SK-N-SH (cell line): Measurements from ENCODE around the gene TTF2. TPM values are rescaled to one million over a fixed set of nuclear protein-coding genes. Genes with fewer than 3 reads are reported as not detected.
A peak's percentile ranks its signal among the peaks of the same experiment; 100 is the strongest.

Experiments used
- CTCF ChIA-PET: fragments of 300-600, 350-600 bp; formaldehyde crosslinking; extraction: SDS; loops from one replicate; lab custom pipeline; 2021; lab: Yijun Ruan, JAX
- POLR2A ChIA-PET: fragments of 350-600 bp; sonication (Branson Sonifier 250); formaldehyde crosslinking; extraction: SDS; loops from one replicate; lab custom pipeline; 2020; ENCODE audit warnings: antibody characterized with exemption, inconsistent platforms; lab: Yijun Ruan, JAX
- DNase-seq: peaks from one replicate; pipeline ENCODE4 v3.0.0; 2012
- H2AFZ ChIP-seq: fragments of 200-600 bp; sonication (generic); 2 replicates; pipeline ENCODE4 v1.8.1; 2016; ENCODE audit warnings: antibody characterized with exemption, mild to moderate bottlenecking, low read depth
- H3F3A ChIP-seq: fragments of 200-600 bp; sonication (generic); replicated peaks from 2 replicates; pipeline ENCODE3; 2016; ENCODE audit warnings: antibody characterized with exemption, mild to moderate bottlenecking; ENCODE audit not compliant: insufficient read depth
- H3K27ac ChIP-seq, 2 experiments: fragments of 200-500 bp in 1 of 2; fragments of 200-600 bp in 1 of 2; sonication (Bioruptor generic) in 1 of 2; sonication (generic), shearing (Covaris generic) in 1 of 2; 2 replicates each; pipeline versions ENCODE4 v1.5.1 to v1.6.1; 2014 to 2016; ENCODE audit warnings: low read depth in 2 of 2, inconsistent platforms in 1 of 2, low read length in 1 of 2, mild to moderate bottlenecking in 1 of 2, mixed read lengths in 1 of 2
- H3K27me3 ChIP-seq: fragments of 200-600 bp; sonication (generic), shearing (Covaris generic); 2 replicates; pipeline ENCODE4 v1.6.1; 2016; ENCODE audit warnings: mixed run types; ENCODE audit not compliant: insufficient read depth
- H3K36me3 ChIP-seq, 2 experiments: fragments of 200-500 bp in 1 of 2; fragments of 200-600 bp in 1 of 2; sonication (Bioruptor generic) in 1 of 2; sonication (generic) in 1 of 2; replicated peaks in 1 of 2; 2 replicates each; pipeline versions ENCODE3 to v1.5.1; 2014 to 2016; ENCODE audit warnings: low read length in 1 of 2, mild to moderate bottlenecking in 1 of 2; ENCODE audit not compliant: insufficient read depth in 2 of 2, control insufficient read depth in 1 of 2
- H3K4me1 ChIP-seq, 2 experiments: fragments of 200-500 bp in 1 of 2; fragments of 200-600 bp in 1 of 2; sonication (Bioruptor generic) in 1 of 2; sonication (generic), shearing (Covaris generic) in 1 of 2; 2 replicates each; pipeline versions ENCODE4 v1.5.1 to v1.6.1; 2014 to 2016; ENCODE audit warnings: low read depth in 1 of 2, low read length in 1 of 2, mixed run types in 1 of 2; ENCODE audit not compliant: insufficient read depth in 2 of 2, control insufficient read depth in 1 of 2
- H3K4me2 ChIP-seq: fragments of 200-600 bp; sonication (generic), shearing (Covaris generic); 2 replicates; pipeline ENCODE4 v1.6.1; 2017; ENCODE audit warnings: mixed run types
- H3K4me3 ChIP-seq, 2 experiments: fragments of 200-500 bp in 1 of 2; fragments of 200-600 bp in 1 of 2; sonication (Bioruptor generic) in 1 of 2; sonication (generic), shearing (Covaris generic) in 1 of 2; 2 replicates each; pipeline versions ENCODE4 v1.5.1 to v1.8.1; 2014 to 2016; ENCODE audit warnings: low read depth in 2 of 2, inconsistent platforms in 1 of 2, low read length in 1 of 2, mild to moderate bottlenecking in 1 of 2, mixed read lengths in 1 of 2, moderate library complexity in 1 of 2
- H3K79me2 ChIP-seq: fragments of 200-600 bp; sonication (generic); 2 replicates; pipeline ENCODE4 v1.8.1; 2017; ENCODE audit warnings: mild to moderate bottlenecking; ENCODE audit not compliant: insufficient read depth
- H3K9ac ChIP-seq: fragments of 200-600 bp; sonication (generic); 2 replicates; pipeline ENCODE4 v1.6.1; 2017; ENCODE audit warnings: mixed run types
- H3K9me2 ChIP-seq: fragments of 200-600 bp; sonication (generic); 2 replicates; pipeline ENCODE4 v1.6.1; 2017; ENCODE audit warnings: mixed run types
- H3K9me3 ChIP-seq: fragments of 200-600 bp; sonication (generic); 2 replicates; pipeline ENCODE4 v1.6.1; 2017; ENCODE audit warnings: mixed run types, mild to moderate bottlenecking, moderate library complexity
- H4K20me1 ChIP-seq: fragments of 200-600 bp; sonication (generic); 2 replicates; pipeline ENCODE4 v1.6.1; 2017; ENCODE audit warnings: mild to moderate bottlenecking, mixed run types; ENCODE audit not compliant: insufficient read depth
- CHD2 ChIP-seq: fragments of 150-350 bp; IDR thresholded peaks from 2 replicates; pipeline ENCODE4 v1.6.1; 2018; ENCODE audit warnings: low read length; ENCODE audit not compliant: partially characterized antibody
- ELF1 ChIP-seq: IDR thresholded peaks from 2 replicates; pipeline ENCODE4 v1.4.0; 2012
- FOSL2 ChIP-seq: IDR thresholded peaks from 2 replicates; pipeline ENCODE4 v1.4.0; 2012; ENCODE audit warnings: low read depth, mild to moderate bottlenecking, moderate library complexity, borderline replicate concordance
- GATA2 ChIP-seq: sonication (generic); formaldehyde crosslinking; IDR thresholded peaks from 2 replicates; pipeline ENCODE4 v1.5.0; 2020; ENCODE audit warnings: mild to moderate bottlenecking, missing genetic modification reagents
- POLR2AphosphoS5 ChIP-seq: IDR thresholded peaks from 2 replicates; pipeline ENCODE4 v1.6.1; 2012; ENCODE audit warnings: low read depth, low read length
- RCOR1 ChIP-seq: fragments of 150-350 bp; IDR thresholded peaks from 2 replicates; pipeline ENCODE4 v1.6.1; 2017; ENCODE audit warnings: antibody characterized with exemption, low read length
- SIN3A ChIP-seq: IDR thresholded peaks from 2 replicates; pipeline ENCODE4 v1.6.1; 2012; ENCODE audit warnings: low read depth, mild to moderate bottlenecking, low read length, moderate library complexity, borderline replicate concordance
- TAF1 ChIP-seq: IDR thresholded peaks from 2 replicates; pipeline ENCODE4 v1.6.1; 2012; ENCODE audit warnings: low read depth, mild to moderate bottlenecking, low read length, moderate library complexity, borderline replicate concordance
- TCF12 ChIP-seq: IDR thresholded peaks from 2 replicates; pipeline ENCODE4 v1.4.0; 2012
- TEAD4 ChIP-seq: IDR thresholded peaks from 2 replicates; pipeline ENCODE4 v1.4.0; 2012; ENCODE audit warnings: mild to moderate bottlenecking, borderline replicate concordance; ENCODE audit not compliant: insufficient read depth
- WGBS: methylation state at CpG from one replicate; pipeline ENCODE4 v1.1.6; 2017; ENCODE audit warnings: low lambda C conversion rate; 5-methylcytosine and 5-hydroxymethylcytosine counted together
- polyA plus RNA-seq, 3 experiments: library from polyadenylated mRNA; depleted of rRNA; stranded (reverse); fragments of >200 nt; gene quantifications; 2 replicates each; pipeline ENCODE4 v1.2.3, GENCODE V29; 2012
- TF ChIP-seq, protein P1 (sequence below): IDR thresholded peaks from 2 replicates; pipeline ENCODE4 v1.4.0; 2012; ENCODE audit warnings: low read depth, borderline replicate concordance
- TF ChIP-seq, protein P2 (sequence below): IDR thresholded peaks from 2 replicates; pipeline ENCODE4 v1.4.0; 2012; ENCODE audit warnings: low read depth, borderline replicate concordance
- TF ChIP-seq, protein P3 (sequence below): fragments of 150-350 bp; IDR thresholded peaks from 2 replicates; pipeline ENCODE4 v1.6.1; 2016; ENCODE audit warnings: mild to moderate bottlenecking, low read depth, low read length

Gene TTF2
- polyA plus RNA-seq, 1 of the 3 experiments (the other 2 are of a cell fraction), result 10.8 TPM

DNA sequence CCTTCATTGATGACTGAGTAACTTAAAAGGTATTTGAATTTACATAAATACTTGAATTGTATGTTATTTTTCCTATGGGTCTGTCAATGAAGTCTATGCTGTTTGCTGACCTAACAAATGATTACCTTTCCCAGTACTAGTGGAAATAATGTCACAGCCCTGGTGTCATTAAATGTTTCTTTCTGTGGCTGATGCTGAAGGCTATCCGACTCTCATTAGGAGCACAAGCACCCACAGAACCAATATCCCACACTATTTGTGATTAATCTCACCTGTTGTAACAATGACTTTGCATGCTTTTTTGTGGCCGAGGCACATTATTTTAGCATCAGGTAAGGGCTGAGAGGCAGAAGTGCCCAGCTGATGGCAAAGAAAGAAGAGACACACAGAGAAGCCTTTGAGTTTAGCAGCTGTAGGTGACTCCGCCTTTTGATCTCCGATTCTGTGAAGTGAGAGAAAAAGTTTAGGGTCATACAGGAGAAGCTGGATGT, 87.3 kb downstream of the TTF2 start:
- no peaks in the 10 kb centered on the region for H3K36me3 ChIP-seq
- peak overlapping the region in 1 of 2 experiments; percentile 98; a peak in 2 of 4 replicates for H3K27ac ChIP-seq
- no peak overlapping the region for H3K4me3 ChIP-seq
- peaks cover 26% of the 10 kb centered on the region for H3F3A ChIP-seq
- H3K9ac ChIP-seq, result peak overlapping the region; percentile 39; the same call in 1 of the 2 replicates
- H2AFZ ChIP-seq, result no peak overlapping the region
- POLR2A ChIA-PET, result interaction anchor here (0.6 kb wide), 1 partner anchor 1928 kb away, joined by 4 read pairs; no protein-coding TSS in a partner anchor
- 0 out of 2 replicates have a peak, but pooled peaks have one; percentile 5 for TF ChIP-seq SIN3A
- TF ChIP-seq, protein P1, sequence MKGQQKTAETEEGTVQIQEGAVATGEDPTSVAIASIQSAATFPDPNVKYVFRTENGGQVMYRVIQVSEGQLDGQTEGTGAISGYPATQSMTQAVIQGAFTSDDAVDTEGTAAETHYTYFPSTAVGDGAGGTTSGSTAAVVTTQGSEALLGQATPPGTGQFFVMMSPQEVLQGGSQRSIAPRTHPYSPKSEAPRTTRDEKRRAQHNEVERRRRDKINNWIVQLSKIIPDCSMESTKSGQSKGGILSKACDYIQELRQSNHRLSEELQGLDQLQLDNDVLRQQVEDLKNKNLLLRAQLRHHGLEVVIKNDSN, result no peak
- TF ChIP-seq, all 33 proteins: peak for 1
- peaks cover 1 to 48% of the 10 kb centered on the region in 2 experiments; a peak in 3 of 4 replicates for H3K4me1 ChIP-seq
- no peaks in the 10 kb centered on the region for H4K20me1 ChIP-seq
- no peaks in the 10 kb centered on the region for H3K27me3 ChIP-seq
- H3K9me2 ChIP-seq, result no peaks in the 10 kb centered on the region
- H3K9me3 ChIP-seq, result no peaks in the 10 kb centered on the region
- CTCF ChIA-PET, result interaction anchor here (1.0 to 1.2 kb wide), 2 partner anchors 10 to 79 kb away, joined by 3 to 5 read pairs; no protein-coding TSS in a partner anchor
- no peaks in the 10 kb centered on the region for H3K79me2 ChIP-seq
- peak overlapping the region; percentile 59; the same call in 1 of the 2 replicates for H3K4me2 ChIP-seq
- WGBS, result 68% methylated on average over 4 of the region's 4 CpGs
- no peak for DNase-seq

DNA sequence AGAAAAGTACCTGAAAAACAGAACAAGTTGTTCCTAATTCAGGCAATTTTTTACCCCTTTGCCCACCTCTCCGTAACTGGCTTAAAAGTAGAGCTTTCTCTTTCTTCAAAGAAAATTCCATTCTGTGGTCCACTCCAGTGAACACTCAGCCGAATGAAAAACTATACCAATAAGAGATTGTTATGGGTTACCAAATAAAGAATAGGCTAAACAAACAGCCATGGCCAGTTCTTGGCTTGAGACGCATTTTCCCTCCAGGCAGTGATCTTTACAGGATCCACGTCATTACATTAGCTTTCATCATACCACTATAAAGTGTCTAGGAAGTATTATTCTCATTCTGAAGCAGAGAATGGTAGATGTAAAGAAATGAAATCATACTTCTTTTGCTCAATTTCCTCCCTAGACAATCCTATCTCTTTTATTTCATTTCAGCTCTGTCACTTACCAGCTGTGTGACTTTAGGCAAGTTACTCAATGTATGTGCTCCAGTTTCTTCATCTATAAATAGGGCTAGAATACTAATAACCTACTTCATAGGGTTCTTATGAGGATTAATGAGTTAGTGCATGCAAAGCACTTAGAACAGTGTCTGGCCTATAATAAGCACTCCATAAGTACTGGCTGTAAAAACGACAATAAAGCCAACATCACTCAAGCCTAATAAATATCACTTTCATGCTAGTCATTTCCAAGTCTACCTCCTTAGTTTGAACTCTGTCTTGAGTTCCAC, 87.9 kb downstream of the TTF2 start:
- no peaks in the 10 kb centered on the region for H3K9me2 ChIP-seq
- 79% methylated on average over 5 of the region's 5 CpGs for WGBS
- no peaks in the 10 kb centered on the region for H3K79me2 ChIP-seq
- H3K27ac ChIP-seq, result peak overlapping the region in 1 of 2 experiments; percentile 98; a peak in 2 of 4 replicates
- ChIA-PET CTCF (interaction anchor here (1.2 kb wide), 1 partner anchor 80 kb away, joined by 5 read pairs; no protein-coding TSS in a partner anchor), POLR2A (no interaction called here)
- H4K20me1 ChIP-seq, result no peaks in the 10 kb centered on the region
- peak overlapping the region; percentile 39; the same call in 1 of the 2 replicates for H3K9ac ChIP-seq
- H3K4me2 ChIP-seq, result no peak overlapping the region; the same call in 1 of the 2 replicates
- H3K36me3 ChIP-seq, result no peaks in the 10 kb centered on the region
- TF ChIP-seq TCF12, result no peak
- no peak for TF ChIP-seq CHD2
- TF ChIP-seq GATA2 (CRISPR knock-in tag), result no peak
- H3K4me3 ChIP-seq, result no peak overlapping the region
- H3K27me3 ChIP-seq, result no peaks in the 10 kb centered on the region
- peaks cover 0 to 42% of the 10 kb centered on the region in 2 experiments; a peak in 3 of 4 replicates for H3K4me1 ChIP-seq
- peaks cover 20% of the 10 kb centered on the region for H3F3A ChIP-seq
- no peak overlapping the region for H2AFZ ChIP-seq
- no peak for DNase-seq
- H3K9me3 ChIP-seq, result no peaks in the 10 kb centered on the region

DNA sequence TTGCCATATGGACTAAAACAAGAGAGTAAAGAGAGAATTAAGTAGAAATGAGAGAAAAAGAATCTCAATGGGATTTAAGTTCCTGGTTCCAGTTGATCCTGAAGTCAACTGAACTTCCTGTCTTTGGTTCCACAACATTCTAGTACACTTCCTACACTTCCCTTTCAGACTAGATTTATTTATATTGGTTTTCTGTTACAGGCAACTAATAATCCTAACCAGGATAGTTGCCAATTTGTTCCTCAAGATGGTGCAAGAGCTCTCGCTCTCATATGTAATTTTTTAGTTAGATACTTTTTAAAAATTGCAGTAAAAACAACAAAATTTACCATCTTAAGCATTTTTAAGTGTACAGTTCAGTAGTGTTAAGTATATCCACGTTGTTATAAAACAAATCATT, 90.2 kb downstream of the TTF2 start:
- H3K4me3 ChIP-seq, result no peak overlapping the region
- H3K9me2 ChIP-seq, result no peaks in the 10 kb centered on the region
- H3K36me3 ChIP-seq, result no peaks in the 10 kb centered on the region
- no peaks in the 10 kb centered on the region for H3K9me3 ChIP-seq
- WGBS, result 78% methylated on average over 2 of the region's 2 CpGs
- DNase-seq, result no peak
- ChIA-PET POLR2A (no interaction called here), CTCF (interaction anchor here (1.4 kb wide), 1 partner anchor 135 kb away, joined by 3 read pairs; no protein-coding TSS in a partner anchor)
- no peak overlapping the region for H2AFZ ChIP-seq
- no peaks in the 10 kb centered on the region for H4K20me1 ChIP-seq
- H3K4me1 ChIP-seq, result peaks cover 0 to 28% of the 10 kb centered on the region in 2 experiments; a peak in 2 of 4 replicates
- H3K9ac ChIP-seq, result no peak overlapping the region
- H3K4me2 ChIP-seq, result no peak overlapping the region
- TF ChIP-seq TAF1, result no peak
- TF ChIP-seq TCF12, result no peak
- TF ChIP-seq, protein P2, sequence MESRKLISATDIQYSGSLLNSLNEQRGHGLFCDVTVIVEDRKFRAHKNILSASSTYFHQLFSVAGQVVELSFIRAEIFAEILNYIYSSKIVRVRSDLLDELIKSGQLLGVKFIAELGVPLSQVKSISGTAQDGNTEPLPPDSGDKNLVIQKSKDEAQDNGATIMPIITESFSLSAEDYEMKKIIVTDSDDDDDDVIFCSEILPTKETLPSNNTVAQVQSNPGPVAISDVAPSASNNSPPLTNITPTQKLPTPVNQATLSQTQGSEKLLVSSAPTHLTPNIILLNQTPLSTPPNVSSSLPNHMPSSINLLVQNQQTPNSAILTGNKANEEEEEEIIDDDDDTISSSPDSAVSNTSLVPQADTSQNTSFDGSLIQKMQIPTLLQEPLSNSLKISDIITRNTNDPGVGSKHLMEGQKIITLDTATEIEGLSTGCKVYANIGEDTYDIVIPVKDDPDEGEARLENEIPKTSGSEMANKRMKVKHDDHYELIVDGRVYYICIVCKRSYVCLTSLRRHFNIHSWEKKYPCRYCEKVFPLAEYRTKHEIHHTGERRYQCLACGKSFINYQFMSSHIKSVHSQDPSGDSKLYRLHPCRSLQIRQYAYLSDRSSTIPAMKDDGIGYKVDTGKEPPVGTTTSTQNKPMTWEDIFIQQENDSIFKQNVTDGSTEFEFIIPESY, result no peak
- TF ChIP-seq RCOR1, result no peak
- TF ChIP-seq POLR2AphosphoS5, result no peak
- TF ChIP-seq, protein P3, sequence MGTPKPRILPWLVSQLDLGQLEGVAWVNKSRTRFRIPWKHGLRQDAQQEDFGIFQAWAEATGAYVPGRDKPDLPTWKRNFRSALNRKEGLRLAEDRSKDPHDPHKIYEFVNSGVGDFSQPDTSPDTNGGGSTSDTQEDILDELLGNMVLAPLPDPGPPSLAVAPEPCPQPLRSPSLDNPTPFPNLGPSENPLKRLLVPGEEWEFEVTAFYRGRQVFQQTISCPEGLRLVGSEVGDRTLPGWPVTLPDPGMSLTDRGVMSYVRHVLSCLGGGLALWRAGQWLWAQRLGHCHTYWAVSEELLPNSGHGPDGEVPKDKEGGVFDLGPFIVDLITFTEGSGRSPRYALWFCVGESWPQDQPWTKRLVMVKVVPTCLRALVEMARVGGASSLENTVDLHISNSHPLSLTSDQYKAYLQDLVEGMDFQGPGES, result no peak
- no peak for TF ChIP-seq FOSL2
- no peak for TF ChIP-seq ELF1
- TF ChIP-seq TEAD4, result no peak
- H3K27ac ChIP-seq, result no peak overlapping the region
- H3K27me3 ChIP-seq, result no peaks in the 10 kb centered on the region
- peaks cover 19% of the 10 kb centered on the region for H3F3A ChIP-seq
- H3K79me2 ChIP-seq, result no peaks in the 10 kb centered on the region
